DND-41 (cell line): Measurements from ENCODE around the gene ZNF473.

ENCODE experiments used
- CTCF ChIP-seq: IDR thresholded peaks from 2 replicates; pipeline ENCODE4 v1.5.1; 2012; ENCODE audit warnings: borderline replicate concordance, low read length, moderate library complexity, mild to moderate bottlenecking; ENCODE audit not compliant: poor library complexity, severe bottlenecking; ENCODE audit errors: extremely low read depth
- EZH2 ChIP-seq: IDR thresholded peaks from 3 replicates; pipeline ENCODE4 v1.6.1; 2012; ENCODE audit warnings: borderline replicate concordance, low read depth, mild to moderate bottlenecking, moderate library complexity, low read length, inconsistent platforms; ENCODE audit not compliant: severe bottlenecking

- TF ChIP-seq CTCF (no peak), EZH2 (no peak)
These were observed 5.1 kb downstream of the ZNF473 start for GRCh38 chr19:50030937-50031336.
